Upper lobe of right lung (tissue), 1 donor: Measurements from ENCODE around the gene MRPL20. TPM values are rescaled to one million over a fixed set of nuclear protein-coding genes. Genes with fewer than 3 reads are reported as not detected.

Experiments
- ATAC-seq: fragments of 200-7000 bp; cut with Tn5 transposase; one replicate; pipeline ENCODE4 v1.9.1; 2020; ENCODE audit warnings: mild to moderate bottlenecking, moderate library complexity
- DNase-seq: peaks from one replicate; pipeline ENCODE4 v3.0.0-alpha.2; 2020
- H3K27ac ChIP-seq: fragments of 200-600 bp; one replicate; pipeline ENCODE4 v1.8.0; 2022
- H3K27me3 ChIP-seq: fragments of 200-600 bp; one replicate; pipeline ENCODE4 v1.8.0; 2022; ENCODE audit warnings: mild to moderate bottlenecking
- H3K36me3 ChIP-seq: fragments of 200-600 bp; one replicate; pipeline ENCODE4 v1.8.0; 2022
- H3K4me1 ChIP-seq: fragments of 200-600 bp; one replicate; pipeline ENCODE4 v1.8.0; 2022
- H3K4me3 ChIP-seq: fragments of 200-600 bp; one replicate; pipeline ENCODE4 v1.8.0; 2022; ENCODE audit warnings: mild to moderate bottlenecking
- H3K9me3 ChIP-seq: fragments of 200-600 bp; one replicate; pipeline ENCODE4 v1.8.0; 2022
- intact Hi-C: fragments of 100-400 bp; cut with DNase I; formaldehyde crosslinking; loops from one replicate; pipeline ENCODE4 v1.11.0; 2022
- total RNA-seq: library from RNA; stranded (reverse); fragmentation: NEBNext Ultra II Directional; extraction: Animal tissue kit (Norgen Biotek cat#: 25700); gene quantifications from one replicate; pipeline ENCODE4 v1.2.1, GENCODE V29; 2021
- TF ChIP-seq, protein P1 (sequence below): fragments of 200-600 bp; IDR thresholded peaks from one replicate; pipeline ENCODE4 v1.8.0; 2022; ENCODE audit warnings: antibody characterized with exemption
- donor health status: DM: no; HTN: yes; CAD: no; lungs with severe emphysema.

Gene MRPL20
- total RNA-seq, 1 donor from 2014 or later = 80.7 TPM

DNA sequence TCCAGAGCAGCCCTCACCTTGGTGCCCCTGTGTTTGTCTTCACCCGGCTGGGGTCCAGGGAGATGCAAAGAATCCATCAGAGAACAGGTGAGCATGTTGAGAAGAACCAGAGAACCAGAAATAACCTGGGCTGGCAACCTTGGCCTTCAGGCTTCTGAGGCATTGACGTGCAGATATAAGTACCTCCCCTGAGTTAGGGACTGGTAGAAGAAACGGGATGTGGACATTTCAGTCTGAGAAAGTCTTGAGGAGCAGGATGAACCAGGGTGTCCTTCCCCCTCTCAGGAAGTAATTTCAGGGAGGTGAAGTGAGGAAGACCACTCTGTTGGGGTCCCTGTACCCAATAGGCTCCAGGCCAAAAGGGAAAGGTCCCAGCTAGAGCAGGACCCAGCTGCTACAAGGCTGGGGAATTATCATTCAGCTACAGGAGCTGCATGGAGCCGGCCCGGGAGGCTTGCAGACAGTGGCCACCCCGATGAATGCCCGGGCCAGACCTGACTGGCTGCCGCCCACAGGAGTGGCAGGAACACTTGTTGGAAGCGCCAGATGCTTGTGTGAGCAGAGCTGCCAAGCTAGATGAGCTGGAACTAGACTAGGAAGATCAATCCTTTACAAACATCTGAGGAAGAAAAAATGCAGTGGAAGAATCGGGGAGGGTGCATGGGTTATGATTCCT, 30.4 kb downstream of the MRPL20 start:
- no peak for ATAC-seq
- TF ChIP-seq, protein P1, sequence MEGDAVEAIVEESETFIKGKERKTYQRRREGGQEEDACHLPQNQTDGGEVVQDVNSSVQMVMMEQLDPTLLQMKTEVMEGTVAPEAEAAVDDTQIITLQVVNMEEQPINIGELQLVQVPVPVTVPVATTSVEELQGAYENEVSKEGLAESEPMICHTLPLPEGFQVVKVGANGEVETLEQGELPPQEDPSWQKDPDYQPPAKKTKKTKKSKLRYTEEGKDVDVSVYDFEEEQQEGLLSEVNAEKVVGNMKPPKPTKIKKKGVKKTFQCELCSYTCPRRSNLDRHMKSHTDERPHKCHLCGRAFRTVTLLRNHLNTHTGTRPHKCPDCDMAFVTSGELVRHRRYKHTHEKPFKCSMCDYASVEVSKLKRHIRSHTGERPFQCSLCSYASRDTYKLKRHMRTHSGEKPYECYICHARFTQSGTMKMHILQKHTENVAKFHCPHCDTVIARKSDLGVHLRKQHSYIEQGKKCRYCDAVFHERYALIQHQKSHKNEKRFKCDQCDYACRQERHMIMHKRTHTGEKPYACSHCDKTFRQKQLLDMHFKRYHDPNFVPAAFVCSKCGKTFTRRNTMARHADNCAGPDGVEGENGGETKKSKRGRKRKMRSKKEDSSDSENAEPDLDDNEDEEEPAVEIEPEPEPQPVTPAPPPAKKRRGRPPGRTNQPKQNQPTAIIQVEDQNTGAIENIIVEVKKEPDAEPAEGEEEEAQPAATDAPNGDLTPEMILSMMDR = no peak
- DNase-seq = no peak
- Histone ChIP-seq H3K4me3 (no peak overlapping the region), H3K27ac (no peak overlapping the region), H3K36me3 (peaks cover 6% of the 10 kb centered on the region), H3K27me3 (no peaks in the 10 kb centered on the region), H3K9me3 (no peaks in the 10 kb centered on the region), H3K4me1 (peaks cover 25% of the 10 kb centered on the region)
- intact Hi-C loops = no loop called here

DNA sequence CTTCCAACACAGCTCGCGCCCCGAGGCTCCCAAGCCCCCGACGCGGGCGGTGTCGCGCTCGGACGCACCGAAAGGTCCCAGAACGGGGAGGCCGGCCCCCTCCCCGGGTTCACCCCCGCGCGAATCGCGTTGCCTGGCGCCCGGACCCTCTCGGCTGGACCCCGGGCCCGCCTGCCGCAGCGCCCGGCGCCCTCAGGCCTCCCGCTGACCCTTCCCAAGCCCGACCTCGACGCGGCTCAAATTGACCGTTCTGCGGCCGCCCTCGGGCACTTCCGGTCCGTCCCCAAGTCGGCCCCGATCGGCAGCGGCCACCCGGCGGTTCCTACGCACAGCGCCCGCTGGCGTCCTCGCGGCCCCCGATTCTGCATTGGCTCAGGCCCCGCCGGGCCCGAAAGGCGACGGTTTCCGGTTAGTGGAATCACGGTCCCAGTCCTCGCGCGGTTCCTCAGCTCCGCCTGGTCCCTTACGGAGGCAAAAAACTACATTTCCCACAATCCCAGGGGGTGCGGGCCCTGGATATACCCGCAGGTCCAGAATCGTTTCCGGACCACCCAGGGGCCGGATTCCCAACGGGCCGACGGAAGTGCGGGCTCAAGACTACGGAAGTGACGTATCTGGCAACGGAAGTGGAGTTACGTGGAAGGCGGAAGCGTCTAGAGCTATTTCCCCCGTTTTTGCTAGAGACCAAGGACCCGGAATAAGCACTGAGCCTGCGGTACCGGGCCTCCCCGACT, 32.0 kb downstream of the MRPL20 start, which contains the start of gene AURKAIP1:
TSS of gene AURKAIP1 (minus strand) at position 279 of the 734 bp plus-strand sequence. CDS start 451 bp downstream, outside the sequence.
- H3K9me3 ChIP-seq = no peaks in the 10 kb centered on the region
- H3K27ac ChIP-seq = peak within 1 kb of the TSS; percentile 96
- ATAC-seq (peak; percentile 95), DNase-seq (peak; percentile 98)
- peaks cover 6% of the 10 kb centered on the region for H3K36me3 ChIP-seq
- peak within 1 kb of the TSS; percentile 98 for H3K4me3 ChIP-seq
- intact Hi-C loops = no loop called here
- TF ChIP-seq, protein P1 = peak; percentile 35
- H3K27me3 ChIP-seq = no peaks in the 10 kb centered on the region
- peaks cover 28% of the 10 kb centered on the region for H3K4me1 ChIP-seq

DNA sequence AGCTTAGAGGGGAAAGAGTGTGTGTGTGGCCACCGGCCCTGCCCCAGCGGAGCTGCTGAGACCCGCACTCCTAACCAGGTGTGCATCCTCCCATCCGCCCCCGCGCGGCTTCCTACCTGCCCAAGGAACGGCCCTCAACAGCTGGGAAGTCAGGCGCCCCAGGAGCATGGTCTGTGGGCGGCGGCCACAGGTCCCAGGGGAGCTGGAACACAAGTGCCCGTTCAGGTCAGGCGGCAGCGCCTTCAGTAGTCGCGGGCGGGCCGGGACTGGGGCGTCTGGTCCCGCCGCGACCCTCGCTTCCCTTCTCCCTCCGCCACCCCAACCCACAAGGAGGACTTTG, 32.5 kb downstream of the MRPL20 start:
- Histone ChIP-seq H3K27me3 (no peaks in the 10 kb centered on the region), H3K4me3 (peak overlapping the region; percentile 98), H3K36me3 (peaks cover 6% of the 10 kb centered on the region), H3K27ac (peak overlapping the region; percentile 96), H3K4me1 (peaks cover 28% of the 10 kb centered on the region), H3K9me3 (no peaks in the 10 kb centered on the region)
- ATAC-seq = no peak
- intact Hi-C loops = no loop called here
- peak; percentile 74 for DNase-seq
- TF ChIP-seq, protein P1 = no peak

DNA sequence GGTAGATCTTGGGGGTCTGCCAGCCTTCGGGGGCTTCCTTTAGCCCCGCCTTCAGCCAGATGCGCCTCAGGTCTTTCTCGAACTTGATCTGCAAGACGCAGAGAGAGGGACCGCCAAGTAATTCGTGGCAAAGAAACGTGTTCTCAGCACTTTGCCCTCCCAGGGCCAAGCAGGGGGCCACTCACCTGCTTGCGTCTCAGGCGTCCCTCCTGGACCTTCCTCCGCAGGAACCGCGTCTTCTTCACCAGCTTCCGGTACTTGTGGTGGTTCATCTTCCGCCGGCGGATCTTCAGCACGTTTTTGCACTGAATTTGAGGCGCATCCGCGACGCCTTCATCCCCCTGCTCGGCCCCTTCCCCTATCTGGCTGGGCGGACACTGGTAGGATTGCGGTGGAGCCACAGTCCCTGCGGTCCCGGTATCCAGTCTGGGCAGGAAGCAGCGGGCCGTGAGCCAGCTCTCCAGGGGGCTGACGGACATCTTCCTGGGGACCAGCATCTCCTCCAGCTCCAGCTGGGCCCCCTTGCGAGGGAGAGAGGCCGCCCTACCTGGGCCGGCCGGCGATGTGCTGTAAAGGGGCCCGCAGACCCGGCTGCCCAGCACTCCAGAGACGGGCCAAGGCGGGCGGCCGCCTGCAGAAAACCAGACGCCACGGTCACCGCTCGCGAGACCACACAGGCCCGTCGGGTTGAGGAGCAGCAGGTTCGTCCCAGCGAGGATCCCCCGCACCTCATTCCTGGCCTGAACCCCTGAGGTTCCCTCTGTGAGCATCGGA, 33.1 kb downstream of the MRPL20 start:
- intact Hi-C loops = no loop called here
- H3K4me1 ChIP-seq = peaks cover 28% of the 10 kb centered on the region
- DNase-seq (no peak), ATAC-seq (no peak)
- no peaks in the 10 kb centered on the region for H3K27me3 ChIP-seq
- H3K9me3 ChIP-seq = no peaks in the 10 kb centered on the region
- TF ChIP-seq, protein P1 = no peak
- peak overlapping the region; percentile 96 for H3K27ac ChIP-seq
- H3K4me3 ChIP-seq = peak overlapping the region; percentile 98
- peaks cover 6% of the 10 kb centered on the region for H3K36me3 ChIP-seq

DNA sequence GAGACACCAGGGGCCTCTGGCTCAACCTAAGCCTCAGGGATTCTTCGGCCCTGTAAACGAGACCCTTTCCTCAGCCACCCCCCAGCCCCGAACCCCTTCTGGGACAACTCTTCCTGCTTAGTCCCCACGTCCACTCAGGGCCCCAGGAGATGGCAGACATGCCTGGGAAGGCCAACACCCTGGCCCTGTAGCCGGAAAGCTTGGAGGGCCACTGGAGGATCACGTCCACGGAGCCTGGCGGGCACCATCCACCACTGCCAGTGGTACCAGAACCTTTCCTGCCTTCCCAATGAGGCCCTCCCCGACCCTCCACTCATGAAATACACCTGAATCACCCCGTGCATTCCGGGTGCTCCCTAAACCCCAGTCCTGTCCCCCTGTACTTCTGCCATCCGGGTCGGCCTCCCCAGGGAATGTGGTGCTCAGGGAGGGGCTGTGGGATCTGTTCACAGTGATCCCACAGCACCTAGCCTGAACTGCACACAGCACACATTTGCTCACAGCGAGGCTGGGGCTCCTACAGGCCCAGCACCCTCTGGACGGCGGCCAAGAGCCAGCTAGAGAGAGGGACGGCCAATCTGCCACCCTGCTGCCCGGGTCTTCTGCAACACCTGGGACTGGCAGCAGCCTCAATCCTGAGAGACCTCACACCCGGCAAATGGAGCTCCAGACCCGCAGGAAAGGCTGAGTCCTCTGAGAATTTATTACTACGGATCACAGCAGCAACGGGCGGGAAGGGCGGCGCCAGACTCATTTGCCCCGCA, 33.9 kb downstream of the MRPL20 start:
- H3K4me1 ChIP-seq = peaks cover 28% of the 10 kb centered on the region
- H3K36me3 ChIP-seq = peaks cover 6% of the 10 kb centered on the region
- H3K9me3 ChIP-seq = no peaks in the 10 kb centered on the region
- TF ChIP-seq, protein P1 = no peak
- no peaks in the 10 kb centered on the region for H3K27me3 ChIP-seq
- intact Hi-C loops = no loop called here
- ATAC-seq = no peak
- no peak overlapping the region for H3K27ac ChIP-seq
- DNase-seq = no peak
- H3K4me3 ChIP-seq = no peak overlapping the region
